HG02642 (cell line): ENCODE measurements around the gene GTF2H2C_2.
A peak's percentile ranks its signal among the peaks of the same experiment; 100 is the strongest.
"Not testable (repeated sequence)": the region's sequence is repeated elsewhere in the genome, so short reads cannot be mapped to it uniquely, and the experiment has no call there.

Experiments
- ATAC-seq: cut with Tn5 transposase; IDR thresholded peaks from one replicate; pipeline ENCODE4 v1.9.1; 2021; ENCODE audit warnings: mild to moderate bottlenecking; ENCODE audit not compliant: unreplicated experiment, poor library complexity

The GTF2H2C_2 gene

DNA sequence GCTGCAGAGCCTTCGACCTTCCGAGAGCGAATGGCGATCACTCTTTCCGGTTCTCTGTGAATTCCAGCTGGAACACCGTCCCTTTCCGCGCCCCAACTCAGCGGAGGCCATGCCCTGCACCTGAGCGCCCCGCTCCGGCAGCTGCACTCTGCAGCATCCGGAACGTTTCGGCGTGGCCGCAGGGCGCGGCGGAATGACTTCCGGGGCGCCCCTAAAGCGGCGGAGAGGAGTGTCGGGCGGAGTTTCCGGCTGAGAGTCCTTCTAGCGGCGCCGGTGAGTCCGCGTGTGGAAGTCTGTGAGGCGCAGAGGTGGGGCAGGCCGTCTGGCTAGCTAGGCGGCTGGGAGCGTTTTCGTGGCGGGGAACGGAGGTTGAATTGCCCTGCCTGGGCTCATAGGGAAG lies at the start of gene GTF2H2C_2:
TSS of gene GTF2H2C_2 (plus strand) at position 252 of the 400 bp plus-strand sequence.
- ATAC-seq: peak; percentile 99

DNA sequence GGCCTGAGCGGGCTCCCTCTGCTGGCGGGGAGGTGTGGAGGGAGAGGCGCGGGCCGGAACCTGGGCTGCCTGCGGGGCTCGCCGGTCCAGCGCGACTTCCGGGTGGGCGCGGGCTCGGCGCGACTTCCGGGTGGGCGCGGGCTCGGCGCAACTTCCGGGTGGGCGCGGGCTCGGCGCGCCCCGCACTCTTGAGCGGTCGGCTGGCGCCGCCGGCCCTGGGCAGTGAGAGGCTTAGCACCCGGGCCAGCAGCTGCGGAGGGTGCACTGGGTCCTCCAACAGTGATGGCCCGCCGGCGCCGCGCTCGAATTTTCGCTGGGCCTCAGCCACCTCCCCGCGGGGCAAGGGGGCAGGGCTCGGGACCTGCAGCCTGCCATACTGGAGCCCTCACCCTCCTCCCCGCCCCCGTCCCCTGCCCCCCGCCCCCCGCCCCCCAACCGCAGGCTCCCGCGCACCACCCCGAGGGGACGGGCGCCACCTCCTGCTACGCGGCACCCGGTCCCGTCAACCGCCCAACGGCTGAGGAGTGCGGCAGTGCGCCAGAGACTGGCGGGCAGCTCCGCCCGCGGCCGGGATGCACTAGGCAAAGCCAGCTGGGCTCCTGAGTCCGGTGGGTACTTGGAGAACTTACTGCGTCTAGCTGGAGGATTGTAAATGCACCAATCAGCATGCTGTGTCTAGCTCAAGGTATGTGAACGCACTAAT lies 14.0 kb upstream of the GTF2H2C_2 start:
- peak; percentile 69 for ATAC-seq

DNA sequence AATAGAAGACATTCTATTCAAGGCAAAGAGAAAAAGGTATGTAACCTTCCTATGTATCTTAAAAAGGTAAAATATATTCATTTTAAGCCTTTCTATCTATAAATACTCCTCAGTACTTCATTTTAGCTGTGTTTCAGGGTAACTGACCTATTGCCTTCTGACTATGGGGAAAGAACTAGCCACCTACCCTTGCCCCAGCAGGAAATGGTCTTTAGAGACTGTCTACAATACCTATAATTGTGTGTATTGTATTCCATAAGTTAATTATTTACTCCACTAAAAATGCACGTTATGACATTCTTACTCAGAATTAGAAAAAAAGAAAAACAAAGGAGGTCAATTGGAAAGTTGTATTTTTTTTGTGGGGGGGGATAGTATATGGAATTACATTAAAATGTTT lies 6.2 kb downstream of the GTF2H2C_2 start:
- ATAC-seq: not testable (repeated sequence)

DNA sequence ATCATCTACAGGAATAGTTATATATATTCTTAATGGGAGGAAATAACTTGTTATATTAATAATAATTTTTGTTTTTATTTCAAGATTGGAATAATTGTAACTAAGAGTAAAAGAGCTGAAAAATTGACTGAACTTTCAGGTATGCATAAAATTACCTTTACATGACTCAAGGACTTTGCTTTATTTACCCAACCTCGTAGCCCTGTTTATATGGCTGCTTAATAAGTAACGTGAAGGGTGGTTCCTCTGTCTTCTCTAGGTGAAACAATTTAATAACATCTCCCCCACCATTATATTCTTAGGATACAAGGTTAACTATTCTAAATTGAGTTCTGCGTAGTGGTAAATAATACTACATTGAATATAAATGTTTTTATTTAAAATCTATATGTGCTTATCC lies 8.0 kb downstream of the GTF2H2C_2 start:
- not testable (repeated sequence) for ATAC-seq

DNA sequence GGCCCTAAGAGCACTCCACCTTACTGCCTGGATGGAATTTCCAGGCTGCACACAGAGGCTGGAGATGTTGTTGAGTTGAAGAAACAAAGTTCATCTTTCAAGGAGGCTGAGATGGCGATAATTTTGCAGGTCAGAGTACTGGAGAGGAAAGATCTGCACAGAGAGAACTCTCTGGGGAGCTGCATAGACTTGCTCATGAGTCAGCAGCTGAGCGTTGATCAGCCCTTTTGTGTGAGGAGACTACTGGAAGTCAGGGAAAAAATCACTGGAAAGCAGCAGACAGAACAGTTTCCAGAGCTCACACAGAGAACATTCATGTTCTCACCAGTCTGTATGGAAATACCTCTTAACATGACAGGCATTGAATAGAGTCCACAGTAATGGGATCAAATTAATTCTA lies 23.4 kb downstream of the GTF2H2C_2 start:
- ATAC-seq: not testable (repeated sequence)

DNA sequence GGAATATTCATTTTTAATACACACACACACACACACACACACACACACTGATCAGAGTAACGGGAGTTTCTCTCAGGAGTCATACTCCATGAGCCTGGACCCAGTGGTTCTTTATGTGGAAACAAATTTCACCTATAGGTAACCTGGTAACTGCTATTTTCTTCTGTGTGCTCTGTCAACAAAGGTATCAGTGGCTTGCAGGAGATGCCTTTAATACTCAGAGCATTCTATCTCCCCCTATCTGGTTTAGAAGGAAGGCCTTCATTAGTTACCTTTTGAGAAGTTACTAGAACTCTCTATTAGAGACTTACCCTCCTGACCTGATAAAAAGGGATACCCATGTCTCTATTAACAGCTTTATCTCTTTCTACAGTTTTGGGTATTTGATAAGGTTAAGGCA lies 34.4 kb downstream of the GTF2H2C_2 start:
- ATAC-seq: not testable (repeated sequence)

DNA sequence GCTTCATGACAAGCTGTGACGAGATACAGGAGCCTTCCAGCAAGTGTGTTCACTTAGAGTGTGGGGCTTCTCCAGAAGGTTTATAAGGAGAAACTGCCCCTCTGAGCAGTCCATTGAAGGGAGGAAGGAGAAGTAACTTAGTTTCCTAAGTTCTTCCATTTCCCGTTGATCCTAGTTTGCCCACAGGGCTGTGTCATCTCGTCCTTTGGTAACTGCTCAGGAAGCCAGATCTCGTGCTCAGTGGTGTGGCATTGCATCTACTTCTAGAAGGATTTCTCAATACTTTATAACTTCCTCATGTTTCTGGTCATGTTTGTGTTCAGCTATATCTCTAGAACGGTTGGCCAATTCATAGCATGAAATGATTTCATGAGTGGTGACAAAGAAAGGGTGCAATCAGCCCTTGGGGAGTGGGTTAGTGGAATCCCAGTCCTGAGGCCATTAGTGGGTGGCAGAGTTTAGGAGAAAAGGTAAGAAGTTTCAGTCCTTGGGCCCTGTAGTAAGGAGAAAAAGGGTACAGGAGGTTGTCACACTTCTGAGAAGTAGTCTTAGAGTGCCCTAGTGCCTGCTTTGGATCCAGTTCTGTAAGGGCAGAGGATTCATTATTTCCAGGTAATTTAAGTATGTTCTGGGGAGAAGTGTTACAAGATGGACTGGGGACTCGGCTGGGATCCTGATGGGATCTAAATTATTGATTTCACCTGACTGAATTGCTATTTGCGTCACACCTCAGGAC lies 36.2 kb downstream of the GTF2H2C_2 start:
- ATAC-seq: not testable (repeated sequence)

DNA sequence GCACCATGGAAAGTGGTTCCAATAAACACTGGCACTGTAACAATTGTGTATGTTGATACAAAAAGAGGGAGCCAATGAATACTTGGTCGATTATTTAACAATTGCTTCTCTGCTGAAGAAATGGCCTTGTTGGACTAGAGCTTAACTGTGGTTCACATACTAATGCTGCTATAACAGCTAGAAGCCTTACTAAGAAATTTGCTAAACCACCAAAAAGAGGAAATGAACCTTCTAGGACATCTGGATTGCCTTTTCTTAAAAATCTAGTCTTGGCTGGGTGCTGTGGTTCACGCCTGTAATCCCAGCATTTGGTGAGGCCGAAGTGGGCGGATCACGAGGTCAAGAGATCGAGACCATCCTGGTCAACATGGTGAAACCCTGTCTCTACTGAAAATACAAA lies 41.9 kb downstream of the GTF2H2C_2 start:
- peak; percentile 85 for ATAC-seq

DNA sequence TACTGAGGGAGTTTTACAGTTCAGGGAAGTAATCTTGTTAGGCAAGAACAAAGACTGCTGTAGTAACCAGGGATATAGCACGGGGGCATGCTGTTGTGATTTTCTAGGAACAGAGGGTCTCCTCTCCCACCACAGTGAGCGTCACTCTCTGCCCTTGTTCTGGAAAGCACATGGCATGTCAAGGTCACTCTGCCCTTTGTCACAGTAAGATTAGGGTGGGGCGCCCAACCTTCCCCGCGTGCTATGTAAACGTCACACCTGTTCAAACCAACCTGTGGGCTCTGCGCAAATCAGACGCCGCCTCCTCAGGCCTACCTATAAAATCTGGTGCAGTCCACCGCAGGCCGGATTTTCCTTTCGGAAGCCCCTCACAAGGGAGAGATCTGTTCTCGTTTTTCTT lies 44.0 kb downstream of the GTF2H2C_2 start:
- ATAC-seq: not testable (repeated sequence)

DNA sequence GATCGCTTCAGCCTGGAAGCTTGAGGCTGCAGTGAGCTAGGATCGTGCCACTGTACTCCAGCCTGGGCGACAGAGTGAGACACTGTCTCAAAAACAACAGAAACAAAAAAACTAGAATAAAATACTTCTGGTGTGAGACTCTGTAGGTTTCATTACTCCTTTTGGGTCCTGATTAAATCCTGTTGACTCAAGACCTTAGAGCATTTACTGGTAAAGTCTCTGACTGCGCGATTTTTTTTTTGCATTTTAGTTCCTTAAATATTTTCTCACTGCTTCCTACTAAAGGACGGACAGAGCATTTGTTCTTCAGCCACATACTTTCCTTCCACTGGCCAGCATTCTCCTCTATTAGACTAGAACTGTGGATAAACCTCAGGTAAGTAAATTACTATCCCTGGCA lies 46.8 kb downstream of the GTF2H2C_2 start:
- ATAC-seq: not testable (repeated sequence)

DNA sequence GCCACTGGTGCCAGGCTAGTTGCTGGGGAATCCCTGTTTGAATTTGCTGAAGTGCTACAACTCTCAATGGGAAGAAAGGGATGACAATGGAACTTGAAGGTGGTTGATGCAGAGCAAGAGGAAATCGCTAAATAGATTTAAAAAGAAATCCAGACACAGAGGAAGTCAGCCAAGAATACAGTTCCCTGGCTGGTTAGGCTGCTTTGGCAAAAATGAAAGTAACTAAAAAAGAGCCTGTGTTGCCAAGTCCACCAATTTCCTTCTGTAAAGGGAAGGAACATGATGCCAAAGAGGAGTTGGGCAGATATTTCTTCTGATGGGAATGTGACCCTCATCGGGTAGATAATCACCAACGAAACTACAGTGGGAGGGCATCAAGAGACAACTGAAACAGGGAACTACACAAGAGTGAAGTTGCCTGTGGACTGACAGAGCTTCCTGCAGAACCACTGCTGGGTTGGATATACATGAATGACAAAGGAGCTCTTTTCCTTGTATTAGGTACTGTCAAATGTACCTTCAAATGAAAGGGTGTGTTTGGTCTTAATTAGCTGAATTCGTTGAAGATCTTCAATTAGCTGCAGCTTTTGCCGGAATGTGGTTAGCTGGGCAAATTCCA lies 49.0 kb downstream of the GTF2H2C_2 start:
- ATAC-seq: peak; percentile 46

DNA sequence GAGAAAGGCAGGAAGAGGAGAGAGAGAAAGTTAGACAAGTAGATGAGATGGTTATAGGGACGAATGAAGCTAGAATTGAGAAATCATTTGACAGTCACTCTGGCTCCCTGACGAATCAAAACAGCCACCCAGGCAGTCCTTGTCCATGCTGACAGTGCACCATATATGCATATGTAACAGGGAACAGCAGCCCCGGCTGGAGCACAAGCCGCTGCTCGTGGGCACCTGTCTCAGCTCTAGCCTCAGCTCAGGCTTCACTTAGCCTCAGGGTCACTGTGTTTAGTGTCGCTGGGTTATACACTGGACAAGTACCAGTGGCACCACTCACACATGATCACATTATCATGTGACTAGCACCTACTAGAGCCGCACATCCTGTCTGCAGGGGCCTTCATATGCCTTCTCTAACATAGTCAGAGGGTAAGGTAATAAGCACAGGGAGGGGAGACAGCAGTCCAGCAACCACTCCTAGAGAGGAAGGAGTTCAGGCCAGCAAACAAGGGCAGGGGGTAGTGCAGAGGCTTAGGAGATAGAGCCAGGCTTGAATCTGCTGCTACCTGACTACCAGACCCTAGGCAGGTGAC lies 54.9 kb downstream of the GTF2H2C_2 start:
- not testable (repeated sequence) for ATAC-seq
